K562 (cell line): ENCODE measurements around the gene IL6ST.

Experiments
- CBX5 ChIP-seq: IDR thresholded peaks from 2 replicates; pipeline ENCODE4 v1.6.1; 2014; ENCODE audit warnings: low read depth, borderline replicate concordance
- NBN ChIP-seq: fragments of 450-650 bp; IDR thresholded peaks from 2 replicates; pipeline ENCODE4 v1.6.1; 2016; ENCODE audit warnings: low read depth, mild to moderate bottlenecking
- RAD21 ChIP-seq, 2 experiments: fragments of 250-450 bp in 1 of 2; fragments of 450-650 bp in 1 of 2; sonication (Bioruptor Pico) in 1 of 2; formaldehyde crosslinking in 1 of 2; IDR thresholded peaks in 1 of 2; conservative IDR thresholded peaks in 1 of 2; 2 replicates each; pipeline versions ENCODE4 v1.4.0 to v1.8.0; 2020 to 2022; ENCODE audit warnings: mild to moderate bottlenecking in 2 of 2, moderate library complexity in 1 of 2
- SMARCC2 ChIP-seq: fragments of 450-650 bp; IDR thresholded peaks from 2 replicates; pipeline ENCODE4 v1.6.1; 2017; ENCODE audit warnings: antibody characterized with exemption, moderate library complexity, mild to moderate bottlenecking, low read depth
- SREBF2 ChIP-seq: sonication (generic); formaldehyde crosslinking; IDR thresholded peaks from 2 replicates; pipeline ENCODE4 v1.4.0; 2020; ENCODE audit warnings: mild to moderate bottlenecking, missing genetic modification reagents
- TAF1 ChIP-seq: IDR thresholded peaks from 2 replicates; pipeline ENCODE4 v1.6.1; 2011; ENCODE audit warnings: mild to moderate bottlenecking, low read length, moderate library complexity; ENCODE audit not compliant: insufficient read depth, control insufficient read depth, severe bottlenecking; ENCODE audit errors: extremely low read depth

DNA sequence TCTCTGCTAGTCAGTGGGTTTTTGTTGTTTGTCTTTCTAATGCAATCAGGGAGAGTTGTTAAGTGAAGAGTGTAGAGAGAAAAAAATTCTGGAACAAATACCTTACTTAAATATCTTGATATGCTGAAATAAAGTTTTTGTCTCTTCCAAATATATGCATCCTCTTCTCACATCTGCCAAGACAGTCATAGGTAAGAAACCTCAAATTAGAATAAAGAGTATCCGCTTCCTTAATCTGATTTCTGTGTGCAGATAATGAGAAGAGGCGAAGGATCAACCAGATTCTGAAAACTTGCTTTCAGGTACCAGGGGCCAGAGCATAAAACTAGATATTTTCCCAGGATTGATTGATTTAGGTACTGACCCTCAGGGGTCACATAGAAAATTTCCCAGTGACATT is 11.3 kb upstream of the IL6ST start:
- TF ChIP-seq SMARCC2, result no peak
- TF ChIP-seq CBX5, result no peak
- no peak for TF ChIP-seq SREBF2 (CRISPR knock-in tag)
- TF ChIP-seq TAF1, result no peak
- no peak for TF ChIP-seq NBN
- TF ChIP-seq RAD21 (CRISPR knock-in tag; conservative IDR thresholded peaks at IDR 0.05 in 1 of 2, IDR thresholded peaks at IDR 0.05 in 1 of 2), result no peak
